Central memory CD4-positive, alpha-beta T cell (primary cell): Measurements from ENCODE around the gene DHDDS.
A peak's percentile ranks its signal among the peaks of the same experiment; 100 is the strongest.
"Not testable (repeated sequence)": the region's sequence is repeated elsewhere in the genome, so short reads cannot be mapped to it uniquely, and the experiment has no call there.

Experiments used
- DNase-seq: peaks from one replicate; pipeline ENCODE4 v3.0.0; 2022
- total RNA-seq, 3 experiments: gene quantifications; one replicate each; lab custom pipeline; 2026; lab: John Stamatoyannopoulos, UW

DHDDS gene
- total RNA-seq: 33.0 to 57.8 (median 34.3) reads per million in 3 experiments

- peak; percentile 97 for DNase-seq
Measured at GRCh38 chr1:26431979-26432695, at the start of gene DHDDS. Gene DHDDS, plus strand, starts transcription at chr1:26432321. Its CDS starts 625 bp downstream, at chr1:26432946.

GRCh38 chr1:26384076-26384475, 48.0 kb upstream of the DHDDS start:
- no peak for DNase-seq

GRCh38 chr1:26385063-26385462, 47.1 kb upstream of the DHDDS start:
- not testable (repeated sequence) for DNase-seq

- no peak for DNase-seq
Measured at GRCh38 chr1:26387447-26387846, 44.7 kb upstream of the DHDDS start.

GRCh38 chr1:26388791-26389445, 43.2 kb upstream of the DHDDS start:
- DNase-seq: no peak

GRCh38 chr1:26389604-26390247, 42.4 kb upstream of the DHDDS start:
- no peak for DNase-seq

GRCh38 chr1:26391450-26391849, 40.7 kb upstream of the DHDDS start:
- peak; percentile 48 for DNase-seq

GRCh38 chr1:26395754-26396153, 36.4 kb upstream of the DHDDS start:
- no peak for DNase-seq

- DNase-seq: no peak
Measured at GRCh38 chr1:26399034-26399433, 33.1 kb upstream of the DHDDS start.

- DNase-seq: no peak
Measured at GRCh38 chr1:26401891-26402290, 30.2 kb upstream of the DHDDS start.

- DNase-seq: no peak
Measured at GRCh38 chr1:26403656-26404055, 28.5 kb upstream of the DHDDS start.

GRCh38 chr1:26404641-26405040, 27.5 kb upstream of the DHDDS start:
- DNase-seq: no peak

GRCh38 chr1:26405281-26405915, 26.7 kb upstream of the DHDDS start:
- no peak for DNase-seq

GRCh38 chr1:26408604-26409003, 23.5 kb upstream of the DHDDS start:
- peak; percentile 69 for DNase-seq

- DNase-seq: no peak
Measured at GRCh38 chr1:26409191-26409807, 22.8 kb upstream of the DHDDS start.

GRCh38 chr1:26410706-26411623, 21.2 kb upstream of the DHDDS start, which contains the start of gene LIN28A:
Gene LIN28A, plus strand, starts transcription at chr1:26410817. Its CDS starts 75 bp downstream, at chr1:26410892.
- DNase-seq: no peak

GRCh38 chr1:26411624-26412074, 20.5 kb upstream of the DHDDS start:
- DNase-seq: no peak

GRCh38 chr1:26412180-26412840, 19.8 kb upstream of the DHDDS start:
- no peak for DNase-seq

- no peak for DNase-seq
Measured at GRCh38 chr1:26413031-26413430, 19.1 kb upstream of the DHDDS start.

- peak; percentile 71 for DNase-seq
Measured at GRCh38 chr1:26417111-26417759, 14.9 kb upstream of the DHDDS start.
